Measurements from ENCODE around the gene AURKB. TPM values are rescaled to one million over a fixed set of nuclear protein-coding genes. Genes with fewer than 3 reads are reported as not detected.

AURKB gene
- total and polyA plus RNA-seq, 2 of the 13 experiments (the other 11 are each of a cell fraction or from before 2014, with no cell fraction given): 29.5 to 75.3 TPM

DNA sequence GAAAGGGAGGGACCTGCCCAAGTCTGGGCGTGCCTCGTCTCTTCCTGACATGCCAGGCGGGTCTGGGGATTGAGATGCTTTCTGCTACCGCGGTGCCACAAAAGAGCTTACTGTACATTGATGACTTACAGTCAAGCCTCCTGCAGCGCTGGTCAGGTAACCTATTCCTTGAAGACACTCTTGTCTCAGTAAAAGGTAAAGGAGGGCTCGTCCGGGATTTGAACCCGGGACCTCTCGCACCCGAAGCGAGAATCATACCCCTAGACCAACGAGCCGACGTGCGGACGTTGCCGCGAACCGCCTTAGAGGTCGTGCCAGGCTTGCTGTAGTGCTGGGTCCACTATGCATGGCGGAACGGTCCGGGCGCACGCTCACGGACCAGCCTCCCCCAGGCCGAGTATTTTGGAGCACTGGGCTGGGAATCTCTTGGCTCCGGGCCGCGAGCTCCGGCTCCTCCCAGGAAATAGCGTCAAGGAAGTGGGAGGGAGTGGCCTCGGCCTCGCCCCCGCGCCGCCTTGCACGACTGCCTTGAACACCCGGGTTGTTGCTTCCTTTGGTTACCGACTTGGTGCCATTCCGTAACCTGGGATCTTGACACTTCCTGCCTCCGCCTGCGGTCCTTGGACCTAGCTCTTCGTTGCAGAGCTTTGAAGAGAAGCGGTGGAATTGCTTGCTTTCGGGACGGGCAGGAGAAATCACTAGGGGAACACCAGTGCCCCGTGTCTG, 12.4 kb upstream of the AURKB start (continued):
- TF ChIP-seq SKIL (CRISPR knock-in tag; IDR thresholded peaks at IDR 0.05; ENCODE audit: borderline replicate concordance) (0 out of 2 replicates have a peak, but pooled peaks have one; percentile 24), ZFP36 (IDR thresholded peaks at IDR 0.05; ENCODE audit: borderline replicate concordance, low read depth, low read length, partially characterized antibody) (peak; percentile 38), ZNF891 (CRISPR knock-in tag; IDR thresholded peaks at IDR 0.05) (peak; percentile 46; the same call in 1 of the 2 replicates), DR1 (CRISPR knock-in tag; IDR thresholded peaks at IDR 0.05) (peak; percentile 45; the same call in 1 of the 2 replicates), JUNB (CRISPR knock-in tag; IDR thresholded peaks at IDR 0.05; ENCODE audit: borderline replicate concordance) (no peak), ZNF678 (CRISPR knock-in tag; IDR thresholded peaks at IDR 0.05) (peak; percentile 74; the same call in 1 of the 2 replicates), ZNF160 (CRISPR knock-in tag; IDR thresholded peaks at IDR 0.05) (0 out of 2 replicates have a peak, but pooled peaks have one; percentile 5), MIER3 (CRISPR knock-in tag; IDR thresholded peaks at IDR 0.05; ENCODE audit: borderline replicate concordance) (no peak), ZNF121 (CRISPR knock-in tag; IDR thresholded peaks at IDR 0.05) (peak; percentile 45; the same call in 1 of the 2 replicates), HINFP (CRISPR knock-in tag; IDR thresholded peaks at IDR 0.05; ENCODE audit: low read depth) (peak; percentile 79; the same call in 1 of the 2 replicates), ZZZ3 (CRISPR knock-in tag; IDR thresholded peaks at IDR 0.05; ENCODE audit: borderline replicate concordance) (no peak), ZNF550 (CRISPR knock-in tag; IDR thresholded peaks at IDR 0.05; ENCODE audit: borderline replicate concordance) (peak; percentile 82; the same call in 1 of the 2 replicates), TBX2 (CRISPR knock-in tag; IDR thresholded peaks at IDR 0.05; ENCODE audit: borderline replicate concordance) (peak; percentile 54), RBAK (CRISPR knock-in tag; IDR thresholded peaks at IDR 0.05) (peak; percentile 60; the same call in 1 of the 2 replicates)
- TF ChIP-seq, protein P1, sequence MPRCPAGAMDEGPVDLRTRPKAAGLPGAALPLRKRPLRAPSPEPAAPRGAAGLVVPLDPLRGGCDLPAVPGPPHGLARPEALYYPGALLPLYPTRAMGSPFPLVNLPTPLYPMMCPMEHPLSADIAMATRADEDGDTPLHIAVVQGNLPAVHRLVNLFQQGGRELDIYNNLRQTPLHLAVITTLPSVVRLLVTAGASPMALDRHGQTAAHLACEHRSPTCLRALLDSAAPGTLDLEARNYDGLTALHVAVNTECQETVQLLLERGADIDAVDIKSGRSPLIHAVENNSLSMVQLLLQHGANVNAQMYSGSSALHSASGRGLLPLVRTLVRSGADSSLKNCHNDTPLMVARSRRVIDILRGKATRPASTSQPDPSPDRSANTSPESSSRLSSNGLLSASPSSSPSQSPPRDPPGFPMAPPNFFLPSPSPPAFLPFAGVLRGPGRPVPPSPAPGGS (CRISPR knock-in tag; IDR thresholded peaks at IDR 0.05): no peak; the same call in 1 of the 2 replicates
- TF ChIP-seq, protein P2, sequence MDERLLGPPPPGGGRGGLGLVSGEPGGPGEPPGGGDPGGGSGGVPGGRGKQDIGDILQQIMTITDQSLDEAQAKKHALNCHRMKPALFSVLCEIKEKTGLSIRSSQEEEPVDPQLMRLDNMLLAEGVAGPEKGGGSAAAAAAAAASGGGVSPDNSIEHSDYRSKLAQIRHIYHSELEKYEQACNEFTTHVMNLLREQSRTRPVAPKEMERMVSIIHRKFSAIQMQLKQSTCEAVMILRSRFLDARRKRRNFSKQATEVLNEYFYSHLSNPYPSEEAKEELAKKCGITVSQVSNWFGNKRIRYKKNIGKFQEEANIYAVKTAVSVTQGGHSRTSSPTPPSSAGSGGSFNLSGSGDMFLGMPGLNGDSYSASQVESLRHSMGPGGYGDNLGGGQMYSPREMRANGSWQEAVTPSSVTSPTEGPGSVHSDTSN (CRISPR knock-in tag; IDR thresholded peaks at IDR 0.05): no peak
- TF ChIP-seq, protein P3, sequence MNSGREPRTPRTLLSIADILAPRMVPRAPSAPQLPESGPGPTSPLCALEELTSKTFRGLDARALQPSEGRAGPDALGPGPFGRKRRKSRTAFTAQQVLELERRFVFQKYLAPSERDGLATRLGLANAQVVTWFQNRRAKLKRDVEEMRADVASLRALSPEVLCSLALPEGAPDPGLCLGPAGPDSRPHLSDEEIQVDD (CRISPR knock-in tag; IDR thresholded peaks at IDR 0.05; ENCODE audit: borderline replicate concordance): no peak

Data from HepG2 (cell line).